K562 (cell line): ENCODE measurements around the gene YBX1. TPM values are rescaled to one million over a fixed set of nuclear protein-coding genes. Genes with fewer than 3 reads are reported as not detected.

Experiments
- FOXM1 ChIP-seq, 2 experiments: fragments of 450-650 bp in 1 of 2; sonication (generic) in 1 of 2; formaldehyde crosslinking in 1 of 2; IDR thresholded peaks; 2 replicates each; pipeline versions ENCODE4 v1.6.1 to v1.9.0; 2017 to 2022; ENCODE audit warnings: low read depth in 2 of 2, mild to moderate bottlenecking in 2 of 2, missing genetic modification reagents in 1 of 2, moderate library complexity in 1 of 2
- HDGF ChIP-seq: fragments of 450-650 bp; IDR thresholded peaks from 2 replicates; pipeline ENCODE4 v1.6.1; 2016
- HNRNPUL1 ChIP-seq: fragments of 200-400 bp; formaldehyde crosslinking; IDR thresholded peaks from 2 replicates; pipeline ENCODE4 v1.6.1; 2017; ENCODE audit warnings: low read length
- MYC ChIP-seq, 2 experiments: fragments of 250-450 bp in 1 of 2; sonication (Bioruptor Pico) in 1 of 2; IDR thresholded peaks; 2 replicates each; pipeline versions ENCODE4 v1.5.1 to v1.6.1; 2012 to 2021; ENCODE audit warnings: low read depth in 2 of 2, borderline replicate concordance in 1 of 2, improper control_type of control experiment in 1 of 2, low read length in 1 of 2, mild to moderate bottlenecking in 1 of 2, moderate library complexity in 1 of 2
- NCOA1 ChIP-seq: fragments of 450-650 bp; IDR thresholded peaks from 2 replicates; pipeline ENCODE4 v1.6.1; 2016; ENCODE audit warnings: low read depth
- NCOA4 ChIP-seq: fragments of 450-650 bp; IDR thresholded peaks from 2 replicates; pipeline ENCODE4 v1.6.1; 2018; ENCODE audit warnings: mild to moderate bottlenecking; ENCODE audit not compliant: partially characterized antibody
- POLR2AphosphoS2 ChIP-seq: IDR thresholded peaks from 2 replicates; pipeline ENCODE4 v1.6.1; 2012; ENCODE audit warnings: low read length, improper control_type of control experiment
- POLR3A ChIP-seq: IDR thresholded peaks from 2 replicates; pipeline ENCODE4 v1.6.1; 2011; ENCODE audit warnings: borderline replicate concordance, mild to moderate bottlenecking, moderate library complexity; ENCODE audit not compliant: insufficient read length, insufficient read depth; ENCODE audit errors: extremely low read depth
- RFX5 ChIP-seq: IDR thresholded peaks from 2 replicates; pipeline ENCODE4 v1.6.1; 2011; ENCODE audit warnings: low read depth, mild to moderate bottlenecking, improper control_type of control experiment, low read length
- RNF2 ChIP-seq: sonication (generic); IDR thresholded peaks from 2 replicates; pipeline ENCODE4 v1.6.1; 2016
- SIN3A ChIP-seq, 2 experiments: fragments of 150-350 bp in 1 of 2; IDR thresholded peaks; 2 replicates each; pipeline ENCODE4 v1.6.1; 2011 to 2016; ENCODE audit warnings: borderline replicate concordance in 2 of 2, low read depth in 2 of 2, low read length in 2 of 2, mild to moderate bottlenecking in 2 of 2, moderate library complexity in 2 of 2; ENCODE audit not compliant: control insufficient read depth in 1 of 2
- SMARCA4 ChIP-seq: fragments of 450-650 bp; IDR thresholded peaks from 2 replicates; pipeline ENCODE4 v1.6.1; 2016
- SRSF7 ChIP-seq: fragments of 200-400 bp; formaldehyde crosslinking; optimal IDR thresholded peaks from 2 replicates; pipeline ENCODE3; 2017; ENCODE audit warnings: mild to moderate bottlenecking, low read depth, low read length
- TAF7 ChIP-seq: fragments of 450-650 bp; IDR thresholded peaks from 2 replicates; pipeline ENCODE4 v1.6.1; 2016; ENCODE audit warnings: missing genetic modification characterization, missing compliant biosample characterization
- TEAD4 ChIP-seq, 2 experiments: sonication (generic) in 1 of 2; formaldehyde crosslinking in 1 of 2; IDR thresholded peaks; 2 replicates each; pipeline versions ENCODE4 v1.6.1 to v1.8.0; 2012 to 2022; ENCODE audit warnings: borderline replicate concordance in 1 of 2, inconsistent platforms in 1 of 2, low read length in 1 of 2, mild to moderate bottlenecking in 1 of 2, missing genetic modification reagents in 1 of 2
- ZNF253 ChIP-seq: fragments of 250-450 bp; sonication (Bioruptor Pico); conservative IDR thresholded peaks from 2 replicates; pipeline ENCODE4 v1.6.1; 2021; ENCODE audit warnings: mild to moderate bottlenecking
- polyA plus RNA-seq, 8 experiments: library from polyadenylated mRNA; depleted of rRNA in 4 of 8; stranded (reverse) in 5 of 8; unstranded in 3 of 8; fragments of >200 nt; fragmentation: Nextera tagmentation in 2 of 8; fragmentation: Illumina TruSeq in 1 of 8; extraction: Ambion mirVana in 2 of 8; extraction: Trizol in 1 of 8; gene quantifications; 2 replicates each; pipeline versions ENCODE4 v1.2.1 to v1.2.3, GENCODE V29; 2011 to 2014; ENCODE audit warnings: inconsistent platforms in 1 of 8, missing spikeins in 1 of 8
- total RNA-seq, 7 experiments: library from RNA; depleted of rRNA in 6 of 7; stranded (reverse); fragments of >200 nt in 6 of 7; fragmentation: Illumina TruSeq in 2 of 7; extraction: Trizol in 2 of 7; gene quantifications; 2 replicates each; pipeline versions ENCODE4 v1.2.1 to v1.2.3, GENCODE V29; 2011 to 2021; ENCODE audit warnings: low replicate concordance in 1 of 7
- TF ChIP-seq, protein P1 (sequence below), 2 experiments: fragments of 450-650 bp in 1 of 2; sonication (generic) in 1 of 2; formaldehyde crosslinking; conservative IDR thresholded peaks; 2 replicates each; pipeline versions ENCODE4 v1.4.0 to v1.8.1; 2020 to 2022; ENCODE audit warnings: mild to moderate bottlenecking in 1 of 2, missing genetic modification reagents in 1 of 2
- TF ChIP-seq, protein P2 (sequence below): fragments of 450-650 bp; IDR thresholded peaks from 2 replicates; pipeline ENCODE4 v1.6.1; 2016; ENCODE audit warnings: low read depth, mild to moderate bottlenecking, moderate library complexity
- TF ChIP-seq, protein P3 (sequence below): fragments of 150-350 bp; conservative IDR thresholded peaks from 2 replicates; pipeline ENCODE4 v1.6.1; 2014; ENCODE audit warnings: low read length
- TF ChIP-seq, protein P4 (sequence below): fragments of 450-650 bp; formaldehyde crosslinking; IDR thresholded peaks from 2 replicates; pipeline ENCODE4 v1.4.0; 2022; ENCODE audit warnings: missing genetic modification characterization

YBX1 gene
- total and polyA plus RNA-seq, 9 of the 15 experiments (the other 6 are each of a cell fraction or from before 2014, with no cell fraction given): 363 to 1,955 (median 1,216) TPM

DNA sequence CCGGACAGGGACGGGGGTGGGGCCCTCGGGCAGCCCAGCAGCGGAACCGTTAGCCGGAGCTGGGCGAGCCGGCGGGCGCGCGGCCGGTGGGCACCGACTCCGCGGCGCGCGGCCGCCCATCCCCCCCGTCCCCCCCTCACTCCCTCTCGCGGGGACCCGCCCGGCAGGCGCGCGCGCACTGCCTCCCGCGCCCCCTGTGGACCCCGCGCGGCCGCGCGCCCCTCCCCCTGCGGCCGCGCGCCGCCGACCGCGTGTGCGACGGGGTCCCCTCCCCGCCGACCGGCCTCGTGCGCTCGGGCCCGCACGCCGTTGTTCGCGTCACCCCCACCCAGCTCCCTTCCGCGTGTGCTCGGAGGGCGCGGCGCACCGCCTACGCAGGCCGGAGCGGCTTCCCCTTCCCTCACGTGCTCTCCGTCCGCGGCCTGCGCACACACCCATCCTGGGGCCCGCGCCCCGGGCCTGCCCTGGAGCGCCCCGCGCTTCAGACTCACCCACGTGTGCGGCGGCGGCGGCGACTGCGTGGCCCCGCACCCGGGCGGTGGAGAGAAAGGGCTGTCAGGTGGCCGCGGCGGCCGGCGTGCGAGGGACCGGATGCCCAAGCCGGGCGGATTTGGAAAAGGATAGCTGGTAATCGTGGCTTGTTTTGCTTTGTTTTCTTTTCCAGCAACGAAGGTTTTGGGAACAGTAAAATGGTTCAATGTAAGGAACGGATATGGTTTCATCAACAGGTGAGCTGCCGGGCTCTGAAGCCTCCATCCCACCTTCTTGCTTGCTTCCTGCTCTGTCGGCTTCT is 717 bp downstream of the YBX1 start (continued):
- no peak for TF ChIP-seq ZNF253
- TF ChIP-seq TAF7 (tag): no peak
- TF ChIP-seq NCOA4: no peak
- TF ChIP-seq FOXM1 (IDR thresholded peaks at IDR 0.05; ENCODE audit: low read depth): no peak
- peak; percentile 54; the same call in 1 of the 2 replicates for TF ChIP-seq FOXM1 (CRISPR knock-in tag; IDR thresholded peaks at IDR 0.05; ENCODE audit: low read depth)
- TF ChIP-seq TEAD4 (IDR thresholded peaks at IDR 0.05; ENCODE audit: low read length): no peak; the same call in 1 of the 2 replicates
- TF ChIP-seq TEAD4 (CRISPR knock-in tag; IDR thresholded peaks at IDR 0.05; ENCODE audit: borderline replicate concordance): peak; percentile 84
- peak; percentile 99 for TF ChIP-seq MYC (IDR thresholded peaks at IDR 0.05; ENCODE audit: low read depth, low read length)
- no peak for TF ChIP-seq MYC (CRISPR knock-in tag; IDR thresholded peaks at IDR 0.05; ENCODE audit: borderline replicate concordance, low read depth)
- no peak for TF ChIP-seq RFX5
- no peak for TF ChIP-seq RNF2
- TF ChIP-seq HDGF: no peak
- no peak for TF ChIP-seq HNRNPUL1
- no peak for TF ChIP-seq NCOA1
- TF ChIP-seq, protein P1, sequence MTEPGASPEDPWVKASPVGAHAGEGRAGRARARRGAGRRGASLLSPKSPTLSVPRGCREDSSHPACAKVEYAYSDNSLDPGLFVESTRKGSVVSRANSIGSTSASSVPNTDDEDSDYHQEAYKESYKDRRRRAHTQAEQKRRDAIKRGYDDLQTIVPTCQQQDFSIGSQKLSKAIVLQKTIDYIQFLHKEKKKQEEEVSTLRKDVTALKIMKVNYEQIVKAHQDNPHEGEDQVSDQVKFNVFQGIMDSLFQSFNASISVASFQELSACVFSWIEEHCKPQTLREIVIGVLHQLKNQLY (CRISPR knock-in tag; conservative IDR thresholded peaks at IDR 0.05): 0 out of 4 replicates have a peak, but pooled peaks of 1 of the 2 experiments have one; percentile 80
- TF ChIP-seq, protein P2, sequence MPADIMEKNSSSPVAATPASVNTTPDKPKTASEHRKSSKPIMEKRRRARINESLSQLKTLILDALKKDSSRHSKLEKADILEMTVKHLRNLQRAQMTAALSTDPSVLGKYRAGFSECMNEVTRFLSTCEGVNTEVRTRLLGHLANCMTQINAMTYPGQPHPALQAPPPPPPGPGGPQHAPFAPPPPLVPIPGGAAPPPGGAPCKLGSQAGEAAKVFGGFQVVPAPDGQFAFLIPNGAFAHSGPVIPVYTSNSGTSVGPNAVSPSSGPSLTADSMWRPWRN: no peak
- no peak for TF ChIP-seq SMARCA4
- peak; percentile 95 to 99 for TF ChIP-seq SIN3A (IDR thresholded peaks at IDR 0.05; ENCODE audit: borderline replicate concordance in 2 of 2, control insufficient read depth in 1 of 2, low read depth in 2 of 2, low read length in 2 of 2)
- TF ChIP-seq POLR2AphosphoS2: no peak
- TF ChIP-seq, protein P3, sequence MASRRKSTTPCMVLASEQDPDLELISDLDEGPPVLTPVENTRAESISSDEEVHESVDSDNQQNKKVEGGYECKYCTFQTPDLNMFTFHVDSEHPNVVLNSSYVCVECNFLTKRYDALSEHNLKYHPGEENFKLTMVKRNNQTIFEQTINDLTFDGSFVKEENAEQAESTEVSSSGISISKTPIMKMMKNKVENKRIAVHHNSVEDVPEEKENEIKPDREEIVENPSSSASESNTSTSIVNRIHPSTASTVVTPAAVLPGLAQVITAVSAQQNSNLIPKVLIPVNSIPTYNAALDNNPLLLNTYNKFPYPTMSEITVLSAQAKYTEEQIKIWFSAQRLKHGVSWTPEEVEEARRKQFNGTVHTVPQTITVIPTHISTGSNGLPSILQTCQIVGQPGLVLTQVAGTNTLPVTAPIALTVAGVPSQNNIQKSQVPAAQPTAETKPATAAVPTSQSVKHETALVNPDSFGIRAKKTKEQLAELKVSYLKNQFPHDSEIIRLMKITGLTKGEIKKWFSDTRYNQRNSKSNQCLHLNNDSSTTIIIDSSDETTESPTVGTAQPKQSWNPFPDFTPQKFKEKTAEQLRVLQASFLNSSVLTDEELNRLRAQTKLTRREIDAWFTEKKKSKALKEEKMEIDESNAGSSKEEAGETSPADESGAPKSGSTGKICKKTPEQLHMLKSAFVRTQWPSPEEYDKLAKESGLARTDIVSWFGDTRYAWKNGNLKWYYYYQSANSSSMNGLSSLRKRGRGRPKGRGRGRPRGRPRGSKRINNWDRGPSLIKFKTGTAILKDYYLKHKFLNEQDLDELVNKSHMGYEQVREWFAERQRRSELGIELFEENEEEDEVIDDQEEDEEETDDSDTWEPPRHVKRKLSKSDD: no peak
- TF ChIP-seq, protein P4, sequence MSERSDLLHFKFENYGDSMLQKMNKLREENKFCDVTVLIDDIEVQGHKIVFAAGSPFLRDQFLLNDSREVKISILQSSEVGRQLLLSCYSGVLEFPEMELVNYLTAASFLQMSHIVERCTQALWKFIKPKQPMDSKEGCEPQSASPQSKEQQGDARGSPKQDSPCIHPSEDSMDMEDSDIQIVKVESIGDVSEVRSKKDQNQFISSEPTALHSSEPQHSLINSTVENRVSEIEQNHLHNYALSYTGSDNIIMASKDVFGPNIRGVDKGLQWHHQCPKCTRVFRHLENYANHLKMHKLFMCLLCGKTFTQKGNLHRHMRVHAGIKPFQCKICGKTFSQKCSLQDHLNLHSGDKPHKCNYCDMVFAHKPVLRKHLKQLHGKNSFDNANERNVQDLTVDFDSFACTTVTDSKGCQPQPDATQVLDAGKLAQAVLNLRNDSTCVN: no peak
- no peak for TF ChIP-seq POLR3A
- no peak for TF ChIP-seq SRSF7
